Measurements from ENCODE around the gene COL10A1.

The COL10A1 gene

GRCh38 chr6:116078945-116079344, 47.0 kb downstream of the COL10A1 start:
- DNase-seq = no peak

GRCh38 chr6:116078522-116078921, 47.4 kb downstream of the COL10A1 start:
- no peak for DNase-seq

GRCh38 chr6:116074732-116075390, 51.1 kb downstream of the COL10A1 start:
- no peak for DNase-seq

- DNase-seq = no peak
Measured at GRCh38 chr6:116073765-116074440, 52.0 kb downstream of the COL10A1 start.

GRCh38 chr6:116072368-116072767, 53.6 kb downstream of the COL10A1 start:
- DNase-seq = no peak

- no peak for DNase-seq
Measured at GRCh38 chr6:116070616-116071389, 55.1 kb downstream of the COL10A1 start.

- no peak for DNase-seq
Measured at GRCh38 chr6:116070101-116070500, 55.8 kb downstream of the COL10A1 start.
